Measurements from ENCODE around the gene PARP6. TPM values are rescaled to one million over a fixed set of nuclear protein-coding genes. Genes with fewer than 3 reads are reported as not detected.

PARP6 gene
- total and polyA plus RNA-seq, 4 donors: 4.3 to 15.3 (median 9.3) TPM

- 98% methylated on average over 1 of the region's 1 CpG for WGBS
Observed at GRCh38 chr15:72278737-72279136, 6.4 kb upstream of the PARP6 start.

More at GRCh38 chr15:72278737-72279136, 6.4 kb upstream of the PARP6 start:
- Histone ChIP-seq H3K4me3 (ENCODE audit: low read depth in 1 of 3, low read length in 3 of 3) (no peak overlapping the region), H3K27me3 (ENCODE audit: control insufficient read depth in 4 of 4, insufficient read depth in 4 of 4, low read length in 3 of 4) (no peaks in the 10 kb centered on the region), H3K9ac (ENCODE audit: low read depth in 1 of 2, low read length in 2 of 2) (no peak overlapping the region), H3K9me3 (ENCODE audit: control insufficient read depth in 4 of 4, low read length in 3 of 4) (no peaks in the 10 kb centered on the region), H3K36me3 (ENCODE audit: control insufficient read depth in 4 of 4, insufficient read depth in 3 of 4, low read depth in 1 of 4, low read length in 3 of 4) (no peaks in the 10 kb centered on the region), H3K4me1 (ENCODE audit: control insufficient read depth in 4 of 4, insufficient read depth in 4 of 4, low read length in 3 of 4) (peaks cover 0 to 9% (median 4%) of the 10 kb centered on the region in 4 donors), H3K27ac (ENCODE audit: low read depth in 1 of 2, low read length in 2 of 2) (no peak overlapping the region)
- no peak for TF ChIP-seq JUND (IDR thresholded peaks at IDR 0.05)
- TF ChIP-seq RXRA (IDR thresholded peaks at IDR 0.05): no peak
- no peak for TF ChIP-seq GABPA (IDR thresholded peaks at IDR 0.05 in 1 of 2, conservative IDR thresholded peaks at IDR 0.05 in 1 of 2)
- TF ChIP-seq NR2F2 (IDR thresholded peaks at IDR 0.05): no peak
- TF ChIP-seq ZBTB33 (IDR thresholded peaks at IDR 0.05): no peak
- TF ChIP-seq MAX (IDR thresholded peaks at IDR 0.05): no peak
- TF ChIP-seq HNF4G (IDR thresholded peaks at IDR 0.05): no peak
- no peak for TF ChIP-seq HNF4A (conservative IDR thresholded peaks at IDR 0.05)
- TF ChIP-seq TAF1 (conservative IDR thresholded peaks at IDR 0.05): no peak
- no peak for TF ChIP-seq CTCF (IDR thresholded peaks at IDR 0.05; ENCODE audit: low read depth, low read length, missing input control)
- TF ChIP-seq YY1 (IDR thresholded peaks at IDR 0.05): no peak
- no peak for TF ChIP-seq FOXA2 (IDR thresholded peaks at IDR 0.05)
- no peak for TF ChIP-seq FOXA1 (IDR thresholded peaks at IDR 0.05)
- TF ChIP-seq RAD21 (IDR thresholded peaks at IDR 0.05): no peak
- TF ChIP-seq REST (IDR thresholded peaks at IDR 0.05): no peak
- TF ChIP-seq SP1 (IDR thresholded peaks at IDR 0.05): no peak
- DNase-seq (ENCODE audit: low spot score): no peak

All from liver (tissue), 9 donors.